ENCODE measurements around the gene FAM107A.
A peak's percentile ranks its signal among the peaks of the same experiment; 100 is the strongest.

The FAM107A gene

DNA sequence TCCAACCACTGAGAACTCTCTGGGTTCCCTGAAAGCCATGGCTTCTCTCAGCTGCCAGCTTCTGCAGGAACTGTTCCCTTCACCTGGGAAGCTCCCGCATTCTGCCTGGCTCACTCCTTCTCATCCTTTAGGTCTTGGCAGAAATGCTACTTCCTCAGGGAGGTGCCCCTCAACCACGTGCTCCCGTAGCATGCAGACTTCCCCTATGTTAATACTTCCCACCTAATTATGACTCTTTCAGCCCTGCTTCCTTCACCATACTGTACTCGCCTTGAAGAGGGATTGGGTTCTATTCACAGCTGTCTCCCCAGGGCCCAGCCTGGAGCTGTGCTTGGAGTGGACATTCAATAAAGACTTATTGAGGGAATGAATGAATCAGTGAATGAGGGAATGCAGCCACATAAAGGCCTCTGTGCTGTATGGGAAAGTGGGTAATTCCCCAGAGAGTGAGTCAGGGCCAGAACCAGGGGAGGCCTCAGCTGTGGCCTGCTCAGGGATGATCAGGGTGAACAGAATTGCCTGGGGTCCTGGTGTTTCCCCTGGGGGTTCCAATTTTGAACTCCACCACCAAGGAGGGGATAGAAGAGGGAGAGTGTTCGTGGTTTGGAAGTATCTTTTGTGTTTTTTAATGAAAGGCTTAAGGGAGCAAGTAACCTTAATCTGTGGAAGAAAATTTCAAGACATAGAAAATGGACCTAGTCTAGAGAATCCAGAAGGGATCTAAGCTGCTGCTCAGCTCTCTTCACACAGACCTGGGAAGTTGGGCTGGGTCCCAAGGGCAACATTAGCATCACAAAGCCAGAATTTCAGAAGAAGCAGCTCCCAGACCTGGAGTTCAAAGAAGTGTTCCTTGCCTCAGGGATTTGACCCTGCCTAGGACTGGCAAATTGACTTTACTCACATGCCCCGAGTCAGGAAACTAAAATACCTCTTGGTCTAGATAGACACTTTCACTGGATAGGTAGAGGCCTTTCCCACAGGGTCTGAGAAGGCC is 14.6 kb upstream of the FAM107A start:
- DNase-seq (ENCODE audit: low read depth in 1 of 2, low spot score in 1 of 2), result no peak
- Histone ChIP-seq H3K27ac (replicated peaks) (no peak overlapping the region), H3K27me3 (ENCODE audit: insufficient read depth, poor library complexity, severe bottlenecking) (peaks cover 18% of the 10 kb centered on the region), H3K4me3 (replicated peaks; ENCODE audit: insufficient read depth, low read length) (no peak overlapping the region)
- TF ChIP-seq SPI1 (IDR thresholded peaks at IDR 0.05; ENCODE audit: borderline replicate concordance, low read depth), result no peak

DNA sequence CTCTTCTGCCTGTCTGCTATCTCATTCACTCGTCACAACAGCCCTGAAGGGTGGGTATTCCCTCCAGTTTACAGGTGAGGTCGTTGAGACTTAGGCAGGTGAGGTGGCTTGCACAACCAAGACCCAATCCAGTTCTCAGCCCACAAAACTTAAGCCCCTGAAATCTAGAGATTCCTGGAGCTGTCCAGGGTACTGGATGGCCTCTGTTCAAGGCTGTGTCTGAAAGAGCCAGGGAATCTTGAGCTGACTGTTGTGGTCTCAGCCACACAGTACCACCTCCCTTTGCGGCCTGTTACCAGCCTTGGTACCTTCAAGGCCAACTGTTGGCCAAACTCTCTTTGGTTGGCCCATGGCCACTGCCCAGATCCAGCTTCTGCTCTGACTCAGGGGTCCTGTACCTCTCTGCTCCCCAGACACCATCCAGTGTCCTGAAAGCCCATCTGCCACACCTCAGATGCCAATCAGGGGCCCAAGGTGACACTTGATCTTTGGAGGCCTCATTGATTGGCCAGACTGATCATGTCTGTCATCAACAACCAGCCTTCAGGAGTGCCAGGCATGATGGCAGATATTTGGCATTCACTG is 10.9 kb upstream of the FAM107A start:
- Histone ChIP-seq H3K27ac (replicated peaks) (no peak overlapping the region), H3K4me3 (replicated peaks; ENCODE audit: insufficient read depth, low read length) (no peak overlapping the region), H3K27me3 (ENCODE audit: insufficient read depth, poor library complexity, severe bottlenecking) (peaks cover 36% of the 10 kb centered on the region)
- no peak for TF ChIP-seq POLR2AphosphoS5 (IDR thresholded peaks at IDR 0.05; ENCODE audit: low read depth)
- TF ChIP-seq GABPA (IDR thresholded peaks at IDR 0.05; ENCODE audit: low read depth), result no peak
- TF ChIP-seq, protein P1, sequence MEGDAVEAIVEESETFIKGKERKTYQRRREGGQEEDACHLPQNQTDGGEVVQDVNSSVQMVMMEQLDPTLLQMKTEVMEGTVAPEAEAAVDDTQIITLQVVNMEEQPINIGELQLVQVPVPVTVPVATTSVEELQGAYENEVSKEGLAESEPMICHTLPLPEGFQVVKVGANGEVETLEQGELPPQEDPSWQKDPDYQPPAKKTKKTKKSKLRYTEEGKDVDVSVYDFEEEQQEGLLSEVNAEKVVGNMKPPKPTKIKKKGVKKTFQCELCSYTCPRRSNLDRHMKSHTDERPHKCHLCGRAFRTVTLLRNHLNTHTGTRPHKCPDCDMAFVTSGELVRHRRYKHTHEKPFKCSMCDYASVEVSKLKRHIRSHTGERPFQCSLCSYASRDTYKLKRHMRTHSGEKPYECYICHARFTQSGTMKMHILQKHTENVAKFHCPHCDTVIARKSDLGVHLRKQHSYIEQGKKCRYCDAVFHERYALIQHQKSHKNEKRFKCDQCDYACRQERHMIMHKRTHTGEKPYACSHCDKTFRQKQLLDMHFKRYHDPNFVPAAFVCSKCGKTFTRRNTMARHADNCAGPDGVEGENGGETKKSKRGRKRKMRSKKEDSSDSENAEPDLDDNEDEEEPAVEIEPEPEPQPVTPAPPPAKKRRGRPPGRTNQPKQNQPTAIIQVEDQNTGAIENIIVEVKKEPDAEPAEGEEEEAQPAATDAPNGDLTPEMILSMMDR (IDR thresholded peaks at IDR 0.05; ENCODE audit: insufficient read depth, low read length), result no peak
- TF ChIP-seq SPI1 (IDR thresholded peaks at IDR 0.05; ENCODE audit: borderline replicate concordance, low read depth), result no peak
- TF ChIP-seq, protein P2, sequence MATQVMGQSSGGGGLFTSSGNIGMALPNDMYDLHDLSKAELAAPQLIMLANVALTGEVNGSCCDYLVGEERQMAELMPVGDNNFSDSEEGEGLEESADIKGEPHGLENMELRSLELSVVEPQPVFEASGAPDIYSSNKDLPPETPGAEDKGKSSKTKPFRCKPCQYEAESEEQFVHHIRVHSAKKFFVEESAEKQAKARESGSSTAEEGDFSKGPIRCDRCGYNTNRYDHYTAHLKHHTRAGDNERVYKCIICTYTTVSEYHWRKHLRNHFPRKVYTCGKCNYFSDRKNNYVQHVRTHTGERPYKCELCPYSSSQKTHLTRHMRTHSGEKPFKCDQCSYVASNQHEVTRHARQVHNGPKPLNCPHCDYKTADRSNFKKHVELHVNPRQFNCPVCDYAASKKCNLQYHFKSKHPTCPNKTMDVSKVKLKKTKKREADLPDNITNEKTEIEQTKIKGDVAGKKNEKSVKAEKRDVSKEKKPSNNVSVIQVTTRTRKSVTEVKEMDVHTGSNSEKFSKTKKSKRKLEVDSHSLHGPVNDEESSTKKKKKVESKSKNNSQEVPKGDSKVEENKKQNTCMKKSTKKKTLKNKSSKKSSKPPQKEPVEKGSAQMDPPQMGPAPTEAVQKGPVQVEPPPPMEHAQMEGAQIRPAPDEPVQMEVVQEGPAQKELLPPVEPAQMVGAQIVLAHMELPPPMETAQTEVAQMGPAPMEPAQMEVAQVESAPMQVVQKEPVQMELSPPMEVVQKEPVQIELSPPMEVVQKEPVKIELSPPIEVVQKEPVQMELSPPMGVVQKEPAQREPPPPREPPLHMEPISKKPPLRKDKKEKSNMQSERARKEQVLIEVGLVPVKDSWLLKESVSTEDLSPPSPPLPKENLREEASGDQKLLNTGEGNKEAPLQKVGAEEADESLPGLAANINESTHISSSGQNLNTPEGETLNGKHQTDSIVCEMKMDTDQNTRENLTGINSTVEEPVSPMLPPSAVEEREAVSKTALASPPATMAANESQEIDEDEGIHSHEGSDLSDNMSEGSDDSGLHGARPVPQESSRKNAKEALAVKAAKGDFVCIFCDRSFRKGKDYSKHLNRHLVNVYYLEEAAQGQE (IDR thresholded peaks at IDR 0.05; ENCODE audit: insufficient replicate concordance, low read depth), result peak; percentile 97
- DNase-seq (ENCODE audit: low read depth in 1 of 2, low spot score in 1 of 2), result no peak

DNA sequence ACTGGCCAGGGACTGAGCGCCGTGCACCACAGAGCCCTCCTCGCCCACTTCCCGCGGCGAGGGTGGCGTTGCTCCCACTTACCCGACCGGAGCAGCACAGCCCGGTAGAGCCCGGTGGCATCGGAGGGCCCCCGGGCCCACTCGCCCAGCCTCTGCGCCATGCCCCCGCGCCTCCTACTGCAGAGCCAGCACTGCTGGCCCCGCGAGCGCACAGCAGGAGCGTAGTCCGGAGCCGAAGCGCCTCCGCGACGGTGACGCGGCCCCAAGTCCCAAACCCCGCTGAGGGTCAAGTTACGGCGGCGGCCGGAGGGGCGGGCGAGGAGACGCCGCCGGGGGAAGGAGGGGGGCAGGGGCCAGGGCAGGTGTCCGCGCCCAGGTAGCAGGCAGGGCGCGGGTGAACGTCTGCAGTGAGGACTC is 9.6 kb upstream of the FAM107A start:
- H3K27me3 ChIP-seq (ENCODE audit: insufficient read depth, poor library complexity, severe bottlenecking), result peaks cover 35% of the 10 kb centered on the region
- no peak overlapping the region for H3K4me3 ChIP-seq (replicated peaks; ENCODE audit: insufficient read depth, low read length)
- no peak for DNase-seq (ENCODE audit: low read depth in 1 of 2, low spot score in 1 of 2)
- no peak overlapping the region for H3K27ac ChIP-seq (replicated peaks)
- TF ChIP-seq, protein P2 (IDR thresholded peaks at IDR 0.05; ENCODE audit: insufficient replicate concordance, low read depth), result no peak
- no peak for TF ChIP-seq GABPA (IDR thresholded peaks at IDR 0.05; ENCODE audit: low read depth)
- TF ChIP-seq, protein P1 (IDR thresholded peaks at IDR 0.05; ENCODE audit: insufficient read depth, low read length), result no peak
- TF ChIP-seq SPI1 (IDR thresholded peaks at IDR 0.05; ENCODE audit: borderline replicate concordance, low read depth), result no peak
- no peak for TF ChIP-seq POLR2AphosphoS5 (IDR thresholded peaks at IDR 0.05; ENCODE audit: low read depth)

DNA sequence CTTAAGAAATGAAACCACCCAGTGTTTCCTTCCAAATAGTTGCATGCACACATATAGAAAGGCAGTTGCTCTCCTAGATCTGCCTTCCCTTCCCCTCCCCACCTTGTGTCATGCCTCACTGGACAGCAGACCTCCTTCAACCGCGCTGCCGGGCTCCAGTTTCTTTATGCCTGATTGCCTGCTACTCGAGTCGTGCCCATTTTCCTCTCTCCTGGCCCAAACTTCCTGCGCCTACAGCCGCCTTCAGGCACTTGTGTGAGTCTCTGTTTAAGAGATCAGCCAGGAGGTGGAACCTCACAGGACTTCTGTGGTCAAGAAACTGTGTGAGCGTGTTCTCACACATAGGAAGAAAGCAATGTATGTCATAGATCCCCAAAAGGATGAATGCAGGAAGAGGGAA is 8.8 kb upstream of the FAM107A start:
- Histone ChIP-seq H3K4me3 (replicated peaks; ENCODE audit: insufficient read depth, low read length) (no peak overlapping the region), H3K27ac (replicated peaks) (no peak overlapping the region), H3K27me3 (ENCODE audit: insufficient read depth, poor library complexity, severe bottlenecking) (peaks cover 35% of the 10 kb centered on the region)
- TF ChIP-seq, protein P2 (IDR thresholded peaks at IDR 0.05; ENCODE audit: insufficient replicate concordance, low read depth), result no peak
- TF ChIP-seq, protein P1 (IDR thresholded peaks at IDR 0.05; ENCODE audit: insufficient read depth, low read length), result no peak
- TF ChIP-seq SPI1 (IDR thresholded peaks at IDR 0.05; ENCODE audit: borderline replicate concordance, low read depth) (no peak), POLR2AphosphoS5 (IDR thresholded peaks at IDR 0.05; ENCODE audit: low read depth) (no peak), GABPA (IDR thresholded peaks at IDR 0.05; ENCODE audit: low read depth) (no peak)
- DNase-seq (ENCODE audit: low read depth in 1 of 2, low spot score in 1 of 2), result no peak
